Germinal center (tissue), 1 donor: ENCODE data around the gene NR1D1.

Experiments used
- DNase-seq: peaks from one replicate; pipeline ENCODE4 v3.0.0; 2012; ENCODE audit warnings: mixed read lengths, low spot score

Gene NR1D1

DNA sequence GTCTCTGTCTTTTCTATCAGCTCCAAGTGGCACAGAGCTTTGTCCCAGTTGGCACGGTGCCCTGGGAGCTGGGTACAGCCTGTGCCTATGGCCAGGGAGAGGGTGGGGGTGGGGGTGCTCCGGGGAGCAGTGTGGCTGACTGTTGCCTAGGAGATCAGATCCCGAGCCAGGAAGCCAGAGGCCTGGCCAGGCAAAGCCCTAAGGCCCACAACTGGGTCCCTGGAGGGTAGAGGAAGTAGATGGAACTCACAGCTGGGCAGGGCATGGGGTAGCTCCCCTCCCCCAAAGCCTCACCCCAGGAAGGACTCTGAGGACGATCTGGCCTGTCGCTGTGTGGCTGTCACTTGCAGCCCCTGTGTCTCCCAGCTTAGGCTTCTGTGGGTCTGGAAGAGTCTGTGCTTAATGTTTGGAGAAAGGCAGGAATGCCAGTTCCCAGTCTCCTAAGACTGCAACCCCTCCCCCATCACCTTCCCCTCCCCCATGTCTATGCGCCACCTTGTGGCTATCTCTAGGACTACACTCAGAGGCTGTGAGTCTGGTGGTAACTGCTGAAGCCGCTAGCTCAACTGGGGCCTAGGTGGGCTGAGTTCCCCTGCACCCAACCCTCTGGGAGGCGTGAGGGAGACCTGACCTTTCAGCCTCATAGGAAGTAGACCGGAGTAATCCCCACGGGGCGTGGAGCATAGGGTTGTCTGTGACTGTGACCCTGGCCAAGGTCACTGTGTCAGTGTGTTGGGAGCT lies 25.0 kb downstream of the NR1D1 start:
- DNase-seq: peak; percentile 59

DNA sequence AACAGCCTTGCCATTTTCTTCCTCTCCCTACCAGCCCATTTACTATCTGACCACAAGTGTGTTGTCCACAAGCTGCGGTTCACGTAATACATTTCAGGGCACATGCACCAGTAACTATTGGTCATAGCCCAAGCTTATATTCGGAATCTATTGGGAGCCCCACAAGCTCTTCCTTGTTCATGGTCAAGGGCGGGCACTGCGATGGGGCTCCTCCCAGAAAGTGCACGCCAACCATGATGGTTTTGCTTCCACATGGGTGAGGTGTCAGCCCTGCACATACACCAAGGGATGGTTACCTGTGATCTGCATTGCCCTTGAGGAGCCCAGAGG lies 25.6 kb downstream of the NR1D1 start:
- DNase-seq: no peak

DNA sequence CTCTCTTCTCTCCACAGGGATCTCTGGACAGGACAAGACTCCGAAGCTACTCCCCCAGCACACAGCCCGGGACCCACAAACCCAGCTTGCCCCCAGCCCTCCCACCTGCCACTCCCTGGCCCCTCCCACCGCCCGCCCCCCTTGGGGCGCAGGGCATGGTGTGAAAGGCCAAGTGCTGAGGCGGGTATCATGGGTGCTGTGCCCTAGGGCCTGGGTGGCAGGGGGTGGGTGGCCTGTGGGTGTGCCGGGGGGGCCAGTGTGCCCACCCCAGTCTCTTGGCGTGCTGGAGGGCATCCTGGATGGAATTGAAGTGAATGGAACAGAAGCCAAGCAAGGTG lies 26.2 kb downstream of the NR1D1 start:
- DNase-seq: no peak

DNA sequence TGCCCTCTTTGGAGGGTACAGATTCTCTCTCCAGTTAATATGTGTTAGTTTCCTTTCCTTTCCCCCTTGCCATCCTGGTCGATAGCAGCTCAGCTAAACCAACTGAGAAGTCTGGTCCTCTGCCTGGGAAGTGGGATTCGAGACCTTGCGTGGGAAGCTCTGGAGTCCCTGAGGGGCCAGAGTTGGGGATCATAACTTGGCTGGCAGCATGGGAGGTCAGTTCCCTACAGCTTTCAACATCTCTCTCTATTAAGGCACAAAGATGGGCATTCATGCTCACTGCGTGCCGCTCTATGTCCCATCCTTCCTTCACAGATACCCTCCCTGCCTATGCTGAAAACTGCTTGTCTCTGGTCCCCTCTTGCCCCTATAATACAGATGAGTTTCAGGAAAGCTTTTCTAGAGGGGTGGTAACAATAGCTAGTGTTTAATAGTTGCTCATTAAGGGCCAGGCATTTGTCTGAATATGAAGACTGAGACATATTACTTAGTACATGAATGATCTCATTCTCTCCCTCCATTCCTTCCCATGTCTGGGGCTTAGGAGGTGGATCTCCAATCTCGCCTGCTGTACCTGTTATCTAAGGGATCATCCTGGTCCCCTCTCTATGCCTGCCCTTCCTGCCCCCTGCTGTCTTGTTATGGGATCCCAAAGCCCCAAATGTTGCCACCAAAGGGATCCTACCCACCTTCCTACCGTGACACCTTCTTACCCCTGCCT lies 26.8 kb downstream of the NR1D1 start:
- no peak for DNase-seq

DNA sequence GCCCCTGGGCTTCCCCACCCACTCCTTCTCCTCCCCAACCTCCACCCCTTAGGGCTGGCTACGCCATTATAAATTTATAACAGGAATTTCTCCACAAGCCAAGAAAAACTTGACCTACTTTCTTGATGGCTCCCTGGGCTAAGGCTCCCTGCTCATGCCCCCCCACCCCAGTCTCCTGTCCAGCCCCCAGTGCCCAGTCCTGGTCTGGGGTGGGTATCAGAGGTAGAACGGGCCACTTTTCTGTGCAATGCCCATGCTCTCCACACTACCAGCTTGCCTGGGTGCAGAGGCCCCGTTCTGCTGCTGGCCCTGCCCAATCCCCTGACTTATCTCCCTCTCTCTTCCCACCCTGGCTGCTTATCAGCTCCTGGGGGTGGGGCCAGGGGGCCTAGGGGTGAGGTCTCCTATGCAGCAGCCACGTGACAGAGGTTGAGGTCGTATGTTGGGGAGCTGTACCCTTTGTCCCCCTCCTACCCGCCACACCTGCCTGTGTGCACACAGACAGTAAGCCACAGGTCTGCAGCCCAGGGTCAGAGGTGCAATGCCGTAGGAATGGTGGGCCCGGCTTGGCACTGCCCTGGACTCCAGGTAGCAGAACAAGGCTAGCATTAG lies 27.5 kb downstream of the NR1D1 start:
- DNase-seq: no peak

DNA sequence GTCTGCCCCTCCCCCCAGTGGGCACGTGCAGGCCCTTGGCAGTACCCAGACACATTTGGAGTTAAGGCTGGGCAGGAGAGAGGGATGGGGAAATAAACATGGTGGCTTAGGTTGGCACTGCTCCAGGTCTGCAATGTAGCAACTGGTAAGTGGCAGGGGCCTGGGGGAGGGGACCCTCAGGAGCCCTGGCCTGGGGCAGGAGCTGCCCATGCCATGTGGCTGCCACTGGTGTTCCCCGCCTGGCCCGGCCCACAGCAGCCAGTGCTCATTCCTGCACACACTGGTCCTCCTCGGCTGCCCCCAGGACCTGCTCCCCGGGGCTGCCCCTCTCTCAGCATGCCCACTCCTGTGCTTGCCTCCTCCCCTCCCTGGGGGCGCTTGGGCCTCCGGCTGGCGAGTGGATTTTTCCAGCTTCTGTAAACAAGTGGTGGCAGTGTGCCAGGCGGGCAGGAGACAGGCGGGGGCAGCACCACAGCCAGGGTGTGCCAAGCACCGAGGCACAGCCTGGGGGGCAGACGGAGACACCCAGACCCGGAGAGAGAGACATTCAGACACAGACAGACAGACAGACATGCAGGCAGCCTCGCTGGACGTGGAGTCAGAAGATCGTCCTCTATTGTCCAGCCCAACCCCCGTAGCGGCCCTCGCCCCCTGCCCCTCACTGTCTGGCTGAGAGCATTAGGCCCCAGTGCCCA lies 28.2 kb downstream of the NR1D1 start:
- DNase-seq: no peak

DNA sequence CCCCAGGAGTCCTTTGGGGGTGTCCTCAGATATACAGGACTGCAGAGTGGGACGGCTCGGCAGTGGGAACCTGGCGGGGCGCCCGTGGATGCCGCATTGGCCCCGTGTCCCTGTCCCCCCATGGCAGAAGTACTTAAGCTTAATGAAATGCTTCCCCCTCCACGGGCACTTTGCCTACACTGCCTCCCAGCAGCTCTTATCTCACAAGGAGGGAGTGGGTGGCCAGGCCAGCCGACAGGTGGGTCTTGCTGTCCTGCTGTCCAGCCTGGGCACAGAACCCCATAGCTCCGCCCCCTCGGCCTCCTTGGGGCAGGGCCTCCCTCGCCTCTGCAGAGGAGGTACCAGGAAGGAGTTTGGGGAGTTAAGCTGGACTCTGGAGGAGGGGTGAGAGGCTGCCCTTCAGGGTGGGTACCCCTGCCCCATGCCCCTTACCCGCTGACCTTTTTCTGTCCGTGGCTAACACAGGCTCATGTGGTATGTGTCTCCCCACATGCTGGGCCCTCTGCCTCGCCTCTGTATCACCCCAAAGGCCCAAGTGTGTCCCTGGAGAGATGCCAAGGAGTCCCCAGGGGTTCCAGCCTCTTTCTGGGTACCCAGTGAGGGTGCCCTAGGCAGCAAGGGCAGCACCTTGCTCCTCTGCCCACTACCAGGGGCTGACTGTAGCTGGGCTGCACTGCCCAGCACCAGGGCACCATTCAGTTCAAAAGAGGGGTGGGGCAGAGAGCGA lies 28.9 kb downstream of the NR1D1 start:
- DNase-seq: no peak

DNA sequence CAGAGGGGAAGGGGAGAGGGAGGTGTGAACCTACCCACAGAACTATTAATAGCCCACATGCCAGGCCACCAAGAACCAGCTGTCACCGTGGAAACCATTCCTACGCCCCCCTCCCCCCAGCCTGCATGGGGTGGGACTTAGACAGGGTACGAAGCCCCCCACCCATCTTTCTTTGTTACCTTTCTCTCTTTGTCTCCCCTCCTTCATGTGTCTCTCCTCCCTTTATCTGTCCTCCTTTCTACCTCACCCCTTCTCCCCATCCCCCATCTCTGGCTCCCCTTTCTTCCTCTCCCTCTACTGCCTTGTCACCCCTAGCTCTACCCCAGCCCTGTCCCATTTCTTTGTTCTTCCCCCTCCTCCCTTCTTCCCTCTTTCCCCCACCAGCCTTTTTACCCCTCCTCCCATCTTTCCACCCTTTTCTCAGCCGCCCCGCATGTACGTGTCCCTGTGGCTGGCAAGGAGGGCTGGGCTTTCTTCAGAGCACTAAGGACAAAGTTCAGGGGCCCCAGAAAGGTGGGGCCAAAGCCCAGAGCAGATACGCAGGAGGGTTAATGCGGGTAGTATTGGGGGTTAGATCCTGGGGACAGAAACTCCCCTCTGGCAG lies 29.6 kb downstream of the NR1D1 start:
- DNase-seq: no peak

DNA sequence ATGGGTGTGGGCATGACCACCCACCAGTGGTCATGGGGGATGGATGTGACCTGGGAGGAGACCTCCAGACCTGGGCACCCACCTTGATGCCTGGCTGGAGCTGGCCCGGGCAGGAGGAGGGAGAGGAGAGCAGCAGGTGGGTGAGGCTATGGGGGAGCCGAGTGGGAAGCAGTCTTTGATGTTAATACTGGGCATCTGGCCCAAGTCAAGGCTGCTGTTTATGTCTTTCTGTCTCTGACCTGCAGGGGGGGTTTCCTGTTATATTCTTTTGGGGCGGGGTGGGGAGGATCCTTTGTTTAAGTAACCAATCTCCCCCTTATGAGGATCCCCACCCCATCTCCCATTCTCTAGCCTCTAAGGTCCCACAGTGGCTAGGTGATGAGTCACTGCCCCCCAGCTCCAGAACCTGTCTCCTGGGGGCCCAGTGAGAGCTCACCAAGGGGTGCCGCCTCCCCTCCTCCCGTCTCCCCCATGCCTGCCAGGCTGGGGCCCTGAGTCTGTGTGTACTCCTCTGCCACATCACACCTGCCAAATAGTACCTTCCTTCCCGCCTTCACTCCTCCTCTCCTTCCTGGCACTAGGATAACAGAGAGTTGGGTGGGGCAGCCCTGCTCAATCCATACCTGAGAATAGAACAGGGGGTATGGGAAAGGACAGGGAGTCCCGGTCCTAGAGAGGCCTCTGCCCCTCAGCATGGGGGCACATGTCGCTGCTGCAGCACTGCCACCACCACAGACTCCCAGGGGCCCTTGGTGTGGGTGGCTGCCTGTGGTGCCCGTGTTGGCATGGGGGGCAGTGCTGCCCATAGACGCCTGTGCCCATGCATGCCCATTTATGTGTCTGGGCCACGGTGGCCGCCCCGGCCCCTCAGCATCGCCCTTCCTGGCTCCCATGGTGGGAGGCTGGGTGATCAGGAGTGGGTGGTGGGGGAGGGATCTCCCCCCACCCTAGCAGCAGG lies 30.4 kb downstream of the NR1D1 start:
- no peak for DNase-seq

DNA sequence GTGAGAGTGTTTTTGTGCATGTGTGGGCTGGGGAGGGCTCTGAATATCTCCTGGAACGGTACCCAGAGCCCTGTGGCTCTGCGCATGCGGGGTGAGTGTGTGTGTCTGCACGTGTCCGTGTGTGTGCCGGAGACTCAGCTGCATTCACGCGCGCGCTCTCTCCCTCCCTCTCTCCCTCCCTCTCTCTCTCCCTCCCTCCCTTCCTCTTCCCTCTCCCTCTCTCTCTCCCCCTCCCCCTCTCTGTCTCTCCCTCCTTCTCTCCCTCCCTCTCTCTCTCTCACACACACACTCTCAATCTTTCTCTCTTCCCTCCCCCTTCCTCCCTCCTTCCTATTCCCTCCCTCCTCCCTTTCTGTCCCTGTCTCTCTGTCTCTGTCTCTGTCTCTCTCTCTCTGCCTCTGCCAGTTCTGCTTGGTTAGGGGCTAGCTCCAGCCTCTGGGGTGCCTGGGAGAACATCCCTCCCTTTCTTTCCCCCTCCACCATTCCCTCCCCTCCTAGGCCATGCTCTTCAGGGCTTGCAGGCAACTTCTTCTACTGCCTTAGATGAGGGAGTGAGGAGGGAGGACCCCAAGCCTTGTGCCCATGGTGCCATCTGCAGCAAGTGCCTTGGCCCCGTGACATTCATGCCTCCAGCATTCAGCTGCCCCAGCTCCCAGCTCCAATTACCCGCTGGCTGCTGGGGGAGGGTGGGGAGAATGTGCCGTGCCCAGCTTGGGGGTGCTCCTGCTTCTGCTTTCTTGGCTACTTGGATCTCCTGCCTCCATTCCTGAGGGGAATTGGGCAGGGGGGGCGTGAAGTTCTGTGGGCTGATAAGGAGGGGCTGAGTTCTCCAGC lies 31.3 kb downstream of the NR1D1 start:
- DNase-seq: peak; percentile 45

DNA sequence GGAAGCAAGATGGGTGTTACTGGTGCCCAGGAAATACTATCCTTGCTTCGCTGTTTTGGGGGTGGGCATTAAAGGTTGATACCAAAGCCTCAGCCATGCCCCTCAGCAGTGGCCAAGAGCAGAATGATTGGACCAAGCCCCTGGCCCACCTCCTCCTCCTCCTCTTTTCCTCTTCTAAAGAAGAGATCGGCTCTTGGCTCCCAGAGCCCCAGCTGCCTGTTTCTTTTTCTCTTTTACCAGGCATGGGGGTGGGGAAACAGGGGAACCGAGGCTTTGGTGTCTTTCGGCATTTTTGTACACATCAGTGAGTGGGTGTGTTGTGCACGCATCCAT lies 31.8 kb downstream of the NR1D1 start:
- no peak for DNase-seq

DNA sequence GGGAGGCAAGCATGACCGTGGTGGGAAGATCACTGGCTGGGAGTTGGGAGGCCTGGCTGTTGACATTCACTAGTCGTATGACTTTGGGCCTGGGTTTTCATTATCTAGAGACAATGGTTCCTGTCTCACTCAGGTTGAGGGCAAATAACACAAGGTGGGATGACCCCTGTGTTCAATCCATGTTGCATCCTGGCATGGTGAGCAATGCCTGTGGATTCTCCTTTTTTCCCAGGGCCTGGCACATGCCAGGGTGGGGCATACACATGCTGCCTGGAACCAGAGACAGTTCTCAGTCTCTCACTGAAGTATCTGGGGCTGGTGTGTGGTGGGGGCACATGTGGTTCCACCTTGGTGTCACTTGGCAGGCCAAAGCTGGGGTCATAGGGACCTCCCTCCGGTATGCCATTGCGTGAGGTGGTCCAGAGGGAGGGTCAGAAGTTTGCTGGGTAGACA lies 32.2 kb downstream of the NR1D1 start:
- no peak for DNase-seq

DNA sequence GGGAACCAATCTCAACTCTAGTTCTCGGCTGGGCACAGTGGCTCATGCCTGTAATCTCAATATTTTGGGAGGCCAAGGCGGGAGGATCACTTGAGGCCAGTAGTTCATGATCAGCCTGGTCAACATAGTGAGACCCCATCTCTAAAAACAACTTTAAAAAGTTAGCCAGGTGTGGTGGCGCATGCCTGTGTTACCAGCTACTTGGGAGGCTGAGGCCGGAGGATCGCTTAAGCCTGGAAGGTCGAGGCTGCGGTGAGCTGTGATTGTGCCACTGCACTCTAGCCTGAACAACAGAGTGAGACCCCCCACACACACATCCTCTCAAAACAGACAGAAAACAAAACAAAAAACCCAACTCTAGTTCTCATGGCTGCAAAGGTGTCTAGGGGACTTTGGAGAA lies 32.7 kb downstream of the NR1D1 start:
- DNase-seq: no peak

DNA sequence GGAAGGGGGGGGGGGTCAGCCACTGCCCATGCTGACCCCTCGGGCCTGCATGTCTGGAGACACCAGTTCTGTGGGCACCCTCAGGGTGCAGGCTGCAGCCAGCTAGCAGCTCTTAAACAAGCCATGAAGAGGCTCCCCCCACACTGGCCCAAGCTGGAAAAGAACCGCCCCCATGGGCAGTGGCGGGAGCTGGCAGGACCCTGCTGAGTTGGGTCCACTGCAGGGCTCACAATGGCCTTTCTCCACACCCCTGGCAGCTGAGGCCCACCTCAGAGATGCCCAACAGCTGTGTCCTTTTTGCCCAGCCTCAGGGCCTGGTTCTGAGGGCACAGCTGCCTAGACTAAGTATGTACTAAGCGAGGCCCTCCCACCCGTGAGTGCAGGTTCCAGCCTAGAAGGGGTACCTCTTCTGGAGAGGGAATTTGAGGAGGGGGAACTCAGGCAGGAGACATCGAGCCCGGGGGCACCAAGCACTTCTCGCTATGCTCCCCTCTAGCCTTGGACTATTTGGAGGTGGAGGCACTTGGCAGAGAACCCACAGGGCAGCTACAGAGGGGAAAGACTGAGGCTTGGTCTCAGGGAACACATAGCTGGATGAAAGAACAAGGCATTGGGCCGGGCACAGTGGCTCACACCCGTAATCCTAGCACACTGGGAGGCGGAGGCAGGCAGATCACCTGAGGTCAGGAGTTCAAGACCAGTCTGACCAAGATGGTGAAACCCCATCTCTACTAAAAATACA lies 34.4 kb downstream of the NR1D1 start:
- DNase-seq: no peak

DNA sequence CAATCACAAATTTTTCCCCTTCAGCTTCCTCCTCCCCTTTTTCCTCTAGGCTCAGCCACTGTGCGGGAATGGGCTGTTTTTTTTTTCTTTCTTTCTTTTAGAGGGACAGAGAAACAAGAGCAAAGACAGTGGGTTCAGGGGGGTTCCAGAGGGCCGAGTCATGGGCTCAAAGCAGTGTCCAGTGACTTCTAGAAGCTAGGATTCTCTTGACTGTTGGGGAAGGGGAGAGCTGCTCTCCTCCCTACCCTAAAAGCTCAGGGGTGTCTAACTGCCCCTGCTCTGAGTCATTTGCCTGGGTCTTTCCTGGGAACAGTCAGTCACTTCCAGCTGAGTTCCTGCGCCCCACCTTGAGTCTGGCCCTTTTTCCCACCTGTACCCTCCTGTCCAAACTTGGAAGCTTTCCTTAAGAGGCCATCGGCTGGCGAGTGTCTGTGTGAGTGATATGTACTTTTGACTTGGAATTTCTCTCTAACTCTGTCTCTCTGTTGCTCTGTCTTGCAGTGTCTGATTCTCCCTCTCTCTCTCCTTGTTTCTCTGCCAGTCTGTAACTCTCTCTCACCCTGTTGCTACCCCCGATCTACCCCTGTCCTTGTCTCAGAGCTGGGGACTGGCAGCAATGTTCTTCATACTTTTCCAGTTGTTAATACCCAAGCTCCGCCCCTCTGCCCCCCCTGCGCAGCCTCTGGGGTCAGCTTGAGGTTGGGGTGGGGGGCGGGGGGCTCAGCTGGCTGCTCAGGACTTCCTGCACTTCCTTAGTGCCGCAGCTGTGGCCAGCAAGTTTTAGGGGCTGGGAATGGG lies 35.2 kb downstream of the NR1D1 start:
- DNase-seq: no peak

DNA sequence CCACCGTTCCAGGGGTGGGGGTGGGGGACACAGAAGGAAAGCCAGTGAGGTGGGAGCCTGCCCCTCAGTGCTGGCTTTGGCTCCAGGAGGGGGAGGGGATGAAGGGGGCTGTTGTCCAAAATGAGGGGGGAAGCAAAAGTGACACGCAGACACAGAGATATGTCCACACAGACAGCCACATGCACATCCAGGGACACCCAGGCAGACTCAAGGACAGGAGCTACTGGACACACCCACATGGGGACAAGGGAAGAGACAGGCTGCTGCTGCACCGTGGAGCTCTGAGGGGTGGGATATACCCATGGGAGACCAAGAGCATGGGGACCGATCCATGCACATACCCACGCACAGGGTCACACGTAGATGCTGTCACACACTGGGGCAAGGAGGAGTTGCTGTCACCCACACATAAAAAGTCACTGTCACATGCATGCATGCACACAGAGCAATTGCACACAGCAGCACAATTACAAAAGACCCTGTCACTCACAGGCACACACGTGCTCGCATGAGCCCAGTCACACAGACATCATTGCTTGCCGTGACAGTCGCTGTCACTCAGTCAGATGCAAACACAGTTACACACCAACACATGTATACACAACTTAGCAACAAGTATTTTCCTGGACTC lies 36.4 kb downstream of the NR1D1 start:
- no peak for DNase-seq

DNA sequence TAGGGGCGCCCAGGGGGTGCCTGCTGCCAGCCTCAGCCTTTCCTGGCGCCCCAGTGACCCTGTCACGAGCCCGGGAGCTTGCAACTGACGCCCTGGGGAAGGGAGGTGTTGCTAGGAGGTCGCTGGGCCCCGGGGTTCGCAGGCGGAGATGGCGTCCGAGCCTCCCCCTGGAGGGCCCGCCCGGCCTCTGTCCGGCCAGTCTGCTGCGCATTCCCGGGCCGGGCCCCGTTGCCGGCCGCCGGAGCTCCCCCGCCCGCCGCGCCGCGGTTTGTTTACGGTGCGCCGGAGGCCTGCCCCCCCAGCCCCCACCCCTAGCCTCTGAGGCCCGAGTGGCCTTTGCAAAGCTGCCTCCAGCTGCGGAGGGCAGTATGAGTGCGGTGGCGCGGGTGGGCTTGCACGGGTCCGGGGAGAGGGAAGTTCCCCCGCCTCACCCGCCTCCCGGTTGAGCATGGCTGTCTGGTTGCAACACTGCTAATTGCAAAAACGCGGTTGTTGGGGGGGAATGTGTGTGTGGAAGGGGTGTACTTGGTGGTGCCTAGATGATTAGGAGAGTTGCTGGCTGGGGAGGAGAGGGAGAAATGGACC lies 37.1 kb downstream of the NR1D1 start:
- DNase-seq: peak; percentile 33
